IPS-20b (cell line): ENCODE measurements around the gene EIF4A3.

Experiments used
- H3K27ac ChIP-seq: one replicate; pipeline ENCODE4 v1.5.1; 2013; ENCODE audit warnings: low read length
- H3K27me3 ChIP-seq: 2 replicates; pipeline ENCODE4 v1.6.1; 2013; ENCODE audit warnings: mild to moderate bottlenecking, low read length, inconsistent platforms; ENCODE audit not compliant: insufficient read depth
- H3K36me3 ChIP-seq: 2 replicates; pipeline ENCODE4 v1.6.1; 2013; ENCODE audit warnings: low read depth, mild to moderate bottlenecking, inconsistent platforms, low read length, moderate library complexity; ENCODE audit not compliant: insufficient read depth
- H3K4me1 ChIP-seq: 2 replicates; pipeline ENCODE4 v1.6.1; 2013; ENCODE audit warnings: mild to moderate bottlenecking, control low read depth, inconsistent platforms, low read length, moderate library complexity; ENCODE audit not compliant: insufficient read depth
- H3K4me3 ChIP-seq: 2 replicates; pipeline ENCODE4 v1.5.1; 2013; ENCODE audit warnings: mild to moderate bottlenecking, low read length, inconsistent platforms
- H3K9ac ChIP-seq: 2 replicates; pipeline ENCODE4 v1.6.1; 2013; ENCODE audit warnings: low read depth, mild to moderate bottlenecking, inconsistent platforms, low read length, moderate library complexity
- H3K9me3 ChIP-seq: 2 replicates; pipeline ENCODE4 v1.6.1; 2013; ENCODE audit warnings: mild to moderate bottlenecking, low read depth, low read length, inconsistent platforms; ENCODE audit not compliant: insufficient read depth

Gene EIF4A3

DNA sequence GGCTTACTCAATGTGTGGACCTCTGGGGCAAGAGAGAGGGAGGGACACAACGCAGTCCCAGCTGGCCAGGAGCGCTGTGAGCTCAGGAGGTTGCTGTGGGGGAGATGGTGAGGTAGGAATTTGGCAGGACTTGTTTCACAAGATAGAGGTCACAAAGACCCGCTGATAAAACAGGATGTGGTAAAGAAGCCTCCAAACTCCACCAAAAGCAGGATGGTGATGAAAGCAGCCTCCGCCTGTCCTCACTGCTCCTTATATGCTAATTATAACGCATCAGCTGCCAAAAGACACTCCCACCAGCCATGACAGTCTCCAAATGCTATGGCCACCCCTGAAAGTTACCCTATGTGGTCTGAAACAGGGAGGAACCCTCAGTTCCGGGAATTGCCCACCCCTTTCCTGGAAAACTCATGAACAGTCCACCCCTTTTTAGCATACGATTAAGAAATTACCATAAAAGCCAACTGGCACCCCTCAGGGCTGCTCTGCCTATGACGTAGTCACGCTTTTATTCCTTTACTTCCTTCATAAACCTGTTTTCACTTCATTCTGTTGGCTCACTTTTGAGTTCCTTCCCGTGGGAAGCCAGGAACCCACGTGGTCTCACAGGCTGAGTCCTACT is 5.3 kb upstream of the EIF4A3 start:
- H3K4me3 ChIP-seq = no peak overlapping the region
- no peaks in the 10 kb centered on the region; the same call in 1 of the 2 replicates for H3K27me3 ChIP-seq
- H3K36me3 ChIP-seq = no peaks in the 10 kb centered on the region
- H3K27ac ChIP-seq = no peak overlapping the region
- H3K9ac ChIP-seq = no peak overlapping the region
- peaks cover 17% of the 10 kb centered on the region; the same call in 1 of the 2 replicates for H3K4me1 ChIP-seq
- H3K9me3 ChIP-seq = peaks cover 25% of the 10 kb centered on the region

DNA sequence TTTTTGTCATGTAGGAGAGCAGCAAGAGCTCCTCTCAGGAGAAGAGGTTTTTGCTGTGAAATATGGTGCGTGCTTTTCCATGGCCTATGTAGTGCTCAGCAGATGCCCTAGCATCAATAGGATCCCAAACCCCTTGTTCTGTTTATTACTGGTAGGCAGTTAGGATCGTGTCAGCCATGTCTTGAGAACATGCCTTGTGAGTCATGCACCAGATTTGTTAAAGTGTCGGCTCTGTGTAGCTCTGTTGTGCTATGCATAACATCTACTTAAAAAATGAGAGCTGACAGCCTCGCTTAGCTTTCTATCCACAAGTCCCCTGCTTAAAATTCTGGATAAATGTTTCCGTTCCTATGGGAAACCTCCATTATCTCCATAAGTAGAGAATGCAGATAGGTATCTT is 4.4 kb upstream of the EIF4A3 start:
- no peaks in the 10 kb centered on the region; the same call in 1 of the 2 replicates for H3K27me3 ChIP-seq
- no peak overlapping the region for H3K9ac ChIP-seq
- no peak overlapping the region for H3K27ac ChIP-seq

GRCh38 chr17:80146121-80147034 is 550 bp downstream of the EIF4A3 start:
- peaks cover 8% of the 10 kb centered on the region for H3K4me1 ChIP-seq
- peak overlapping the region; percentile 90 for H3K9ac ChIP-seq
- no peaks in the 10 kb centered on the region for H3K9me3 ChIP-seq
- no peaks in the 10 kb centered on the region for H3K27me3 ChIP-seq
- no peak overlapping the region for H3K27ac ChIP-seq
- H3K36me3 ChIP-seq = peaks cover 46% of the 10 kb centered on the region
- H3K4me3 ChIP-seq = peak overlapping the region; percentile 91

More for the DNA sequence above, 4.4 kb upstream of the EIF4A3 start:
- H3K4me3 ChIP-seq = no peak overlapping the region
- H3K9me3 ChIP-seq = peaks cover 17% of the 10 kb centered on the region
- H3K4me1 ChIP-seq = peaks cover 17% of the 10 kb centered on the region; the same call in 1 of the 2 replicates
- H3K36me3 ChIP-seq = no peaks in the 10 kb centered on the region

- peak overlapping the region; percentile 90; the same call in 1 of the 2 replicates for H3K9ac ChIP-seq
- H3K27me3 ChIP-seq = no peaks in the 10 kb centered on the region
- peaks cover 8% of the 10 kb centered on the region for H3K4me1 ChIP-seq
- H3K4me3 ChIP-seq = peak overlapping the region; percentile 91
- H3K36me3 ChIP-seq = peaks cover 56% of the 10 kb centered on the region
- H3K27ac ChIP-seq = no peak overlapping the region
- H3K9me3 ChIP-seq = no peaks in the 10 kb centered on the region
Measured at GRCh38 chr17:80145076-80146075, 1.6 kb downstream of the EIF4A3 start.

DNA sequence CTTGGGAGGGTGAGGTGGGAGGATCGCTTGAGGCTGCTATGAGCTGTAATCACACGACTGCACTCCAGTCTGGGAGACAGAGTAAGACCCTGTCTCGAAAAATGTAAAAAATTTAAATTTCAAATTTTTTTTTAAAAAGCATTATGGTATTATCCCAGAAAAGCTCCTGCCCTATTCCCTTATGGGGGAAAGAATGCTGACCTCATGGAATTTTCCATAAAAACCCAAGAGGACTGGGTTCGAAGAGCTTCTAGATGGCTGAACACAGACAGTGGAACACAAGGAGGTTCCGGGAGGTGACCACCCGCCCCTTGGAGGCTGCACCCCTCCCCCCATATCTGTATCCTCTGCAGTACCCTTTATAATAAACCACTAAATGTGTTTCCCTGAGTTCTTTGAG is 4.0 kb downstream of the EIF4A3 start:
- H3K4me3 ChIP-seq = no peak overlapping the region
- H3K9ac ChIP-seq = no peak overlapping the region
- H3K4me1 ChIP-seq = peaks cover 8% of the 10 kb centered on the region
- H3K27ac ChIP-seq = no peak overlapping the region
- no peaks in the 10 kb centered on the region for H3K9me3 ChIP-seq
- H3K36me3 ChIP-seq = peaks cover 80% of the 10 kb centered on the region
- H3K27me3 ChIP-seq = no peaks in the 10 kb centered on the region

GRCh38 chr17:80141463-80142165 is 5.3 kb downstream of the EIF4A3 start:
- no peaks in the 10 kb centered on the region for H3K27me3 ChIP-seq
- no peak overlapping the region for H3K9ac ChIP-seq
- no peak overlapping the region for H3K4me3 ChIP-seq
- H3K9me3 ChIP-seq = no peaks in the 10 kb centered on the region
- H3K27ac ChIP-seq = no peak overlapping the region
- H3K36me3 ChIP-seq = peaks cover 93% of the 10 kb centered on the region
- peaks cover 8% of the 10 kb centered on the region for H3K4me1 ChIP-seq

DNA sequence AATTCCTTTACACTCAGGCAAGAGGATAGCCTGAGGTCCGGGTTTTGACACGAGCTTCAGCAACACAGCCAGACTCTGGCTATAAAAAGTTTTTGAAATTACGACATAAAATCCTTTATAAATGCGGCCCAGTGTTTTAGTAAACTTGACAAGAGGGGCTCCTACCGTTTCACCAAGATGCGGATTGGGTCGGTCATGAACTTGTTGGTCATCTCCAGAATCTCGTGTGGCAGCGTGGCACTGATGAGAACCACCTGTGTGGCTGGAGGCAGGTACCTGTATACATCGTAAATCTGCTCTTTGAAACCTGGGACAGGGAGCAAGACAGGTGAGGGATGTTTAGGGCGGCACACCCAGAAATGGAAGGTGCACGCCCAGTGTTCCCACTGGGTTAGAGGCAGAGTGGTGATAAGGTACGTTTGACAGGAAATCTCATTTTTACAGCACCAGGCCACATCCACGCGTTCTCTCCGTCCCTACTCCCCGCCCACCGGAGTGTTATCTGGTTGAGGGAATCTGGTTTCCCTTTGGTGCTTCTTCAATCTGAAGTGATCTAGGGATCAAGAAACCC is 8.0 kb downstream of the EIF4A3 start:
- Histone ChIP-seq H3K9ac (no peak overlapping the region), H3K9me3 (no peaks in the 10 kb centered on the region), H3K36me3 (peaks cover 100% of the 10 kb centered on the region), H3K4me1 (no peaks in the 10 kb centered on the region), H3K27me3 (no peaks in the 10 kb centered on the region), H3K4me3 (no peak overlapping the region), H3K27ac (no peak overlapping the region)

DNA sequence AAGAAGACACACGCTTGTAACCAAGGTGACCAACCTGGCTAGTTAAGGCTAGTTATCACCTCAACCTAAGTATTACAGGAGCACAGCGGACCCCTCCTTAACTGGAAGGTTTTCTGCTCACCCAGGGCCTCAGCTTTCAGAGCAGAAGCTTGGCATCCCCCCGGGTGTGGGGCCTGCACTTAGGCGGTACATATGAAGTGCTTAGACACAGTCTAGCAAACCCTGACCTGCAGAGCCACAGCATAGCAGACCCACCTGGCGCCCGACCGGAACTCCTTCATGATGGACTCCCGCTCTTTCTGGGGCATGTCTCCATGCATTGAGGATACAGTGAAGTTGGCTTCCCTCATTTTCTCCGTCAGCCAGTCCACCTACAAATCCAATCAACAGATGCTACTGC is 9.8 kb downstream of the EIF4A3 start:
- Histone ChIP-seq H3K36me3 (peaks cover 98% of the 10 kb centered on the region), H3K9me3 (no peaks in the 10 kb centered on the region), H3K4me1 (no peaks in the 10 kb centered on the region), H3K4me3 (no peak overlapping the region), H3K27me3 (no peaks in the 10 kb centered on the region), H3K27ac (no peak overlapping the region), H3K9ac (no peak overlapping the region)

DNA sequence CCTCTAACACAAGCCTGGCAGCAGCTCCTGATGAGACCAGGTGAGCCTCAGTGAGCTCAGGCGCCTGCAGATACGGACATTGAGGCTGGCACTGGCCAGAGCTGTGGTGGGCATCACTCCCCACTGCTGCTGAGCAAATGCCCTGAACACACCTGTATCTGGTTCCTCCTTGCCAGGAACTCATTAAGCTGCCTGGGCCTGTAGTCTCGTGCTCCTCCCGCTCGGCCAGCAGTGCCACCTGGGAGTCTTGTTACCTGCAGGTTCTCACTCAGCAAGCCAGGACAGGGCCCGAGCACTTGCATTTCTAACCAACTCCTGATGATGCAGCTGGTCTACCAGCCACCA is 13.3 kb downstream of the EIF4A3 start:
- no peaks in the 10 kb centered on the region for H3K27me3 ChIP-seq
- H3K4me1 ChIP-seq = peaks cover 4% of the 10 kb centered on the region; the same call in 1 of the 2 replicates
- no peak overlapping the region for H3K4me3 ChIP-seq
- H3K9ac ChIP-seq = no peak overlapping the region
- H3K27ac ChIP-seq = no peak overlapping the region
- peaks cover 62% of the 10 kb centered on the region for H3K36me3 ChIP-seq
- no peaks in the 10 kb centered on the region for H3K9me3 ChIP-seq

- Histone ChIP-seq H3K4me3 (no peak overlapping the region), H3K9ac (no peak overlapping the region), H3K36me3 (peaks cover 57% of the 10 kb centered on the region), H3K9me3 (no peaks in the 10 kb centered on the region), H3K27ac (no peak overlapping the region), H3K27me3 (no peaks in the 10 kb centered on the region), H3K4me1 (peaks cover 4% of the 10 kb centered on the region; the same call in 1 of the 2 replicates)
Measured at GRCh38 chr17:80132906-80133625, 13.9 kb downstream of the EIF4A3 start.
